Measurements from ENCODE around the gene ARAP1.

The ARAP1 gene

GRCh38 chr11:72685560-72686480, 66.4 kb downstream of the ARAP1 start:
- in situ Hi-C loops (cut with MboI; ENCODE audit: low sequenced_read_pairs): no loop called here

DNA sequence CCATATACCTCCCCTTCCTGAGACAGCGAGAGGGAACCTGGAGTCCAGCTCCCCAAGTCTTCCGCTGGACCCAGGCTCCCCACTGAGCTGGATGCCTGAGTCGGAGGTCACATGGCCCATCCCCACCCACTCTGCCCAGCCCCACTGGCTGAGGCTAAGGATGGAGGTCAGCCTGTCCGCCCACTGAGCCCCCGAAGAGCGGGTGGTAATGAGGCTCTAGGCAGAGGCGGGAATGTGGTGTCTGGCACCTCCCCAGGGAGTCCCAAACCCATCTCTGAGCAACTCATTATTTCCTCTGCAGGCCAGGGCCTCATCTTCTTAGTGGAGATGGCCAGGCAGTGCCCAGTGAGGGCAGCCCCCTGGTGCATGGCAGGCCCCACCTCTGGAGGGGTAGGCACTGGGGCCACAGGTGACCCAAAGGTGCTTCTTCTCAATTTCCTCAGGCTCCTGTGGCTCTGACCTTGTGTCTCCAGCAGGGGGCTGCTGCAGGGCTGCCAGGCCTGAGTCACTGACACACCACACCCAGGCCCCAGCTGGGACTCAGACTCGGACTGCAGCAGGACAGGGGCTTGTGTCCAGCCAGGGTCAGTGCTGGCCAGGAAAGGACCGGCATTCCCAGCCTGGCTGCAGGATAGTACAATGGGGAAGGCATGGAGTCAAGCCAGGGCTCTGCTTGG, 67.8 kb downstream of the ARAP1 start:
- in situ Hi-C loops (cut with MboI; ENCODE audit: low sequenced_read_pairs): no loop called here

- in situ Hi-C loops (cut with MboI; ENCODE audit: low sequenced_read_pairs): no loop called here
Measured at GRCh38 chr11:72683782-72684200, 68.4 kb downstream of the ARAP1 start.

DNA sequence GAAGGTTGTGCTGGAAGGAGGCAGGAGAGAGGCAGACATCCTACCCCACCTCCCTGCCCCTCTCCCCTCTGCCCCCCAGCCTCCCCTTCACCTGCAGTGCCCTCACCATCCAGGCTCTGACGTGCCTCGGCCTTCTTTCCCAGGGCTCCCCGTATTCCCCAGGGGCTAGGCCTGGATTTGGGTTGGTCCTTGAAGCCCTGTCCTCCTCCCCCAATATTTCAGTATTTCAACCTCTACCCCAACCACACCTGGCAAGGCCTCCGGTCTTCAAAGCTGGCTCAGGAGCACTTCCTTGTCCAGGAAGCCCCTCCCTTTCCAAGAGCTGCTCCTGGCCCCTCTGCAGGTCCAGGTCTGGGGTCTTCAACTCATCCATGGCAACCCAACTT, 69.4 kb downstream of the ARAP1 start:
- in situ Hi-C loops (cut with MboI; ENCODE audit: low sequenced_read_pairs): no loop called here

GRCh38 chr11:72682238-72682857, 69.9 kb downstream of the ARAP1 start:
- in situ Hi-C loops (cut with MboI; ENCODE audit: low sequenced_read_pairs): no loop called here

- in situ Hi-C loops (cut with MboI; ENCODE audit: low sequenced_read_pairs): no loop called here
Measured at GRCh38 chr11:72681226-72682153, 70.7 kb downstream of the ARAP1 start.

GRCh38 chr11:72680624-72681158, 71.5 kb downstream of the ARAP1 start:
- in situ Hi-C loops (cut with MboI; ENCODE audit: low sequenced_read_pairs): no loop called here

DNA sequence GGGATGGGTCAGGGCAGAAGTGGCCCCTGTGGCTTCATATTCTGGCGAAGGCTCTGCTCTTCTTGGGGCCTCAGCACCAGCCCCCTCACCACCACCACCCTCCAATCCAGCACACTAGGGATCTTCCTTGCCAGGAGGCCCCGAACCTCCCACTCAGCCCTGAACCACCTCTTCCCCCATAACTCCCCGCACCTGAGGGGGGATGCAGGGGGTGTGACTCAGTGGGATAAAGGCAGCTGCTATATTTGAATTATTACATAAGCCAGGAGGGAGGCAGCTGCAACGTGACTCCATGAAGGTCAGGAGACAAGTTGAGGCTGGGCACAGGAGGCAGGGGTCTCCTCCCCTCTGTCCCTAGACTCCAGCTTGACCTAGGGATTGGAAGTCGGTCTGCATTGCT, 72.3 kb downstream of the ARAP1 start:
- in situ Hi-C loops (cut with MboI; ENCODE audit: low sequenced_read_pairs): loop anchor here (10.0 kb wide), 1 partner anchor 95 kb away; no protein-coding TSS in a partner anchor

DNA sequence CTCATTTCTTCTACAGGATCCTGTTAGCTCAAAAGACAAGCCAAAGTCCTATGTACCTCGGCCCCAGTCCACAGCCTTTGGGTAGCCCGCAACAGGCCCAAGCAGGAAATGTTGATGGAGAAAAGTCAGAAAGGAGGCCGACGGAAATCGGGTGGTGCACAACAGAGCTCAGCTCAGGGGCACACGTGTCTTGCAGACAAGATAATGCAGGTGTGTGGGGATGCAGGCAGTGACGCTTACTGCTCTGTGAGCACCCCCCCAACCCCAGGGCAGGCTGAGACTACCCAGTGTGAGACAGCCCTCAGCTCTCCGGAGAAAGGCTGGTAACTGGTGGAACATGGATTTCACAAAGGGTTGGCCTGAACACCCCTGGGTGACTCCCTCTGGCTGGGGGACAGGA, 73.7 kb downstream of the ARAP1 start:
- in situ Hi-C loops (cut with MboI; ENCODE audit: low sequenced_read_pairs): loop anchor here (10.0 kb wide), 1 partner anchor 94 kb away; no protein-coding TSS in a partner anchor

GRCh38 chr11:72676861-72677341, 75.3 kb downstream of the ARAP1 start:
- in situ Hi-C loops (cut with MboI; ENCODE audit: low sequenced_read_pairs): loop anchor here (10.0 kb wide), 1 partner anchor 92 kb away; no protein-coding TSS in a partner anchor

DNA sequence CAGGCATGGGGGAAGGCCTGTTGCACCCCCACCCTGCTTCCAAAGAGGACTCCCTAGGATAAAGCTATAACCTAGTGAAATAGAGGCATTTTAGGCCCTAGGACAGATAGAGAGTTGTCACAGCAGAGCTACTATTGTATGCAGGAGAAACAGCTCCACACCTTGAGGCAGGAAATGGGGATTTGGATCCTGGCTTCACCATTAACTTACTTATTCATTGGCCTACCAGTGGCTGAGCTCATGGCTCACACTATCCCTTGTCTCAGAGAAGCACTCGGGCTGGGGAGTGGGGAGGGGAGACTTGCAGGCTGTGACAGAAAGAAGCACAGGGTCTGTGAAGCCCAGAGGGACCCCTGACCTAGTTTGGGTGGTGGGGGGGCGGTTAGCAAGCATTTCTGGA, 77.0 kb downstream of the ARAP1 start:
- in situ Hi-C loops (cut with MboI; ENCODE audit: low sequenced_read_pairs): loop anchor here (10.0 kb wide), 1 partner anchor 90 kb away; no protein-coding TSS in a partner anchor

DNA sequence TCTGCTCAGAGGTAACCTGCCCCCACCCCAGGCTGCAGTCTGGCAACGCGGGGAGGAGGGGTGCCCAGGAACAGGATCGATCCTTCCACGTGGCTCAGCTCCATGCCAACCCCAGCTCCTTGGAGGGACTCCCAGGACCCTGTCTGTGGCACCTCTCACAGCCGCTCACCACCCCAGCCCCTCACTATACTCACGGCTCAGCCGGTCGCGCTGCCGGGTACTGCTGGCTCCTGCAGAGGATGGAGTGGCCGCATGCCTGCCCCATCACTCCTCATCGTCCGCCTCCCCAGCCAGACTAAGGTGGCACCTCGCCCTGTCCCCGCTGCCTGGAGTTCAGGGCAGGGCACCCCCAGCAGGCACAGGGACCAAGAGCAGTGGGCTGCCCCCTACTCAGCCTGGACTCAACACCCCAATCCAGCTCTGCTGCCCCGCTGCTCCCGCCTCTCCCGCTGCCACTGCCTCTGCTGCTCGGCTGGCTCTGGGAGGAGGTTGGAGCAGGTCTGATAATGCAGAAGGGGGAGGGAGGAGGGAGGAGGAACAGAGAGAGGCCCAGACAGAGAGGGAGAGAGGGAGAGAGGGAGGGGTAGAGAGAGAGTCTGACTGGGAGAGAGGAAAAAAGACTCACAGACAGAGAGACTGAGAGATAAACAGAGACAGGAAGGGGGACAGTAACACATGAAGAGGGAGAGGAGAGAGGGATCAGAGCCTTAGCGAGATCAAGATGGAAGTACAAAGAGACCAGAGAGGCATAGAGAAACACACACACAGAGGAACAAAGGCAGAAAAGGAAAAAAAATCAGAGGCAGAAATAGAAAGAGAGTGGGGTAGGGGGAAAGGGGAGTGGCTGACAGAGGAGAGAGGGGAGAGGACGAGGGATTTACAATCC, 78.0 kb downstream of the ARAP1 start, which contains the start of gene PDE2A:
Gene PDE2A, minus strand, starts transcription at position 480 of the 886 bp plus-strand sequence. Its CDS starts 215 bp downstream, at position 265.
- in situ Hi-C loops (cut with MboI; ENCODE audit: low sequenced_read_pairs): loop anchor here (10.0 to 25.0 kb wide), 2 partner anchors 89 to 212 kb away; no protein-coding TSS in a partner anchor

GRCh38 chr11:72673284-72673942, 78.8 kb downstream of the ARAP1 start:
- in situ Hi-C loops (cut with MboI; ENCODE audit: low sequenced_read_pairs): loop anchor here (10.0 to 25.0 kb wide), 2 partner anchors 89 to 211 kb away; no protein-coding TSS in a partner anchor

DNA sequence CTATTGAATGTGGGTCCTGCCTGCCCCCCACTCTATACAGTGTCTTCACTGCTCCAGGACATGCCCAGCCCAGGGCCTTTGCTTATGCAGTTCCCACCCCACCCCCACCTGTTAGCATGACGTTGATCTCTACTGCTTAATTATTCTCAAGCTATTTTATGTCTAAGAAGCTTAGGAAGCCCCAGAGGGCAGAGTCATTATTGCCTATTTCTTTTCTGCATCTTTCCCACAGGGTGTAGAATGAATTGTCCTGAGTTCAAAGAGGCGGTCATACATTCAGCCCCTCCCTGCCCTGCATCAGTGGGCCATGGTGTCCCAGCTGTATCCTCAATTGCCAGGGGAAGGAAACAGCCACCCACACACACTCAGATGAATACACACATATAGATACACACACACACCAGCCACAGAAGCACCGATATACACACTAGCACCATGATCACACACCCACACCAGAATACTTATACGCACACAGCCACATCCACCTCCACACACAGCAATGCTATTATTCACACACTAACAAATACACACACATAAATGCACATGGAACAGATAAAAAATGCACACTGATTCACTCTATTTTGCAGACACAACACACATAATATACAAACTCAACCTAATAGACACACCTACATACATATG, 79.5 kb downstream of the ARAP1 start:
- in situ Hi-C loops (cut with MboI; ENCODE audit: low sequenced_read_pairs): loop anchor here (10.0 to 25.0 kb wide), 2 partner anchors 88 to 210 kb away; no protein-coding TSS in a partner anchor

GRCh38 chr11:72671152-72672099, 80.8 kb downstream of the ARAP1 start:
- in situ Hi-C loops (cut with MboI; ENCODE audit: low sequenced_read_pairs): loop anchor here (10.0 to 25.0 kb wide), 2 partner anchors 87 to 209 kb away; no protein-coding TSS in a partner anchor

DNA sequence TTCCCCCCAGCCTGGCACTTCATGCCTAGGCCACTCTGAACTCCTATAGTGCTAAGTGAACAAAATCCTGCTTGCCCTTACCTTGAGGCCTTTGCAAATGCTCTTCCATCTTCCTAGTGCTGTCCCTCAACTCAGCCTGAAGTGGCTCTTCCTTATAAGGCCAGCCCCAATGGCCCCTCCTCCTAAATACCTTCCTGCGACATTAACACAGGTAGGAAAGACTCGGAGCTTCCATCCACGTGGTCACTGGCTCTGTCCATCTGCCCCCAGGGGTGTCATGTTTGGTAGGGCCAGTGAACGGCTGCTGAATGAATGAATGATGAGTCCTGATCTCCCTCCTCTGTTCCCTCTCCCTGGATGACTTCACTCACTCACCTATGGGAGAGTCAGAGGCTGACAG, 82.2 kb downstream of the ARAP1 start:
- in situ Hi-C loops (cut with MboI; ENCODE audit: low sequenced_read_pairs): loop anchor here (10.0 to 25.0 kb wide), 2 partner anchors 85 to 208 kb away; no protein-coding TSS in a partner anchor

All from HL-60/S4 treated with phorbol 12-myristate 13-acetate at 8.2 ng/mL for 4 days and 3 days (cell line).